Measurements from ENCODE around the gene TNS4. TPM values are rescaled to one million over a fixed set of nuclear protein-coding genes. Genes with fewer than 3 reads are reported as not detected.

The TNS4 gene
- total and polyA plus RNA-seq, 2 of the 4 experiments (the other 2 are of a cell fraction), result not detected

- POLR2A ChIA-PET (ENCODE audit: unreplicated experiment), result interaction anchor here (0.5 kb wide), 1 partner anchor 77 kb away, joined by 3 read pairs; no protein-coding TSS in a partner anchor
Observed at GRCh38 chr17:40522961-40523310, 21.5 kb upstream of the TNS4 start.

More at GRCh38 chr17:40522961-40523310, 21.5 kb upstream of the TNS4 start:
- H2BK15ac ChIP-seq (ENCODE audit: low read depth, low read length), result peak overlapping the region; percentile 99; the same call in 2 of the 3 replicates
- H4K8ac ChIP-seq (ENCODE audit: low read depth in 2 of 2, low read length in 2 of 2), result peak overlapping the region in 1 of 2 experiments; percentile 97; a peak in 2 of 4 replicates
- H3K18ac ChIP-seq (ENCODE audit: low read depth, low read length), result peak overlapping the region; percentile 26; the same call in 1 of the 2 replicates
- peak overlapping the region; percentile 100 for H2AK5ac ChIP-seq (ENCODE audit: low read depth, low read length)
- peak overlapping the region; percentile 95; the same call in 1 of the 2 replicates for H2BK120ac ChIP-seq (ENCODE audit: low read depth, low read length)
- ATAC-seq (ENCODE audit: low read depth), result no peak
- peak overlapping the region; percentile 68; the same call in 1 of the 2 replicates for H3K14ac ChIP-seq (replicated peaks; ENCODE audit: low read depth, low read length)
- H4K20me1 ChIP-seq (ENCODE audit: insufficient read depth, low read length), result no peaks in the 10 kb centered on the region
- no peak overlapping the region for H3K4me3 ChIP-seq (ENCODE audit: insufficient read depth, low read depth, low read length)
- H4K91ac ChIP-seq (ENCODE audit: insufficient read depth, low read depth, low read length), result peak overlapping the region; percentile 88
- no peak overlapping the region for H3K4me2 ChIP-seq (ENCODE audit: low read depth, low read length)
- no peaks in the 10 kb centered on the region for H3K36me3 ChIP-seq (ENCODE audit: control insufficient read depth, insufficient read depth, low read length)
- H3K4ac ChIP-seq (ENCODE audit: low read depth, low read length), result peak overlapping the region; percentile 85
- no peak overlapping the region for H2AFZ ChIP-seq (replicated peaks; ENCODE audit: low read length, poor library complexity)
- H3K27ac ChIP-seq (ENCODE audit: insufficient read depth, low read length), result no peak overlapping the region
- intact Hi-C loops (cut with micrococcal nuclease) (no loop called here), dilution Hi-C loops (cut with HindIII; ENCODE audit: low sequenced_read_pairs, unreplicated experiment) (no loop called here), in situ Hi-C loops (cut with MboI; ENCODE audit: low sequenced_read_pairs) (no loop called here)
- peaks cover 5 to 10% of the 10 kb centered on the region in 2 experiments; a peak in 2 of 4 replicates for H3K79me1 ChIP-seq (ENCODE audit: low read depth in 1 of 2, low read length in 2 of 2)
- no CpG with 5 or more reads among the region's 5 CpGs for WGBS, 2 experiments (ENCODE audit: extremely low coverage in 2 of 2, insufficient read length in 1 of 2)
- H2BK5ac ChIP-seq (ENCODE audit: low read depth, low read length, poor library complexity, severe bottlenecking), result peak overlapping the region; percentile 62
- no peak overlapping the region for H3K56ac ChIP-seq (ENCODE audit: extremely low read depth, insufficient read depth, low read length)
- peak overlapping the region; percentile 85; the same call in 1 of the 2 replicates for H2BK20ac ChIP-seq (ENCODE audit: low read depth, low read length)
- H3K9me3 ChIP-seq (ENCODE audit: control insufficient read depth, insufficient read depth, low read length), result peaks cover 2% of the 10 kb centered on the region; the same call in 1 of the 2 replicates
- DNase-seq, result no peak
- H3K23ac ChIP-seq (ENCODE audit: low read depth, low read length), result no peak overlapping the region
- peaks cover 24% of the 10 kb centered on the region for H3K4me1 ChIP-seq (ENCODE audit: control insufficient read depth, insufficient read depth, low read length)
- no peak overlapping the region for H2AK9ac ChIP-seq (replicated peaks; ENCODE audit: low read depth, low read length, poor library complexity)
- H3K9me1 ChIP-seq (ENCODE audit: insufficient read depth, low read length), result peaks cover 19% of the 10 kb centered on the region
- no peak overlapping the region for H4K5ac ChIP-seq (ENCODE audit: low read depth, low read length)
- CTCF ChIA-PET, result no interaction called here
- TF ChIP-seq MAFK (IDR thresholded peaks at IDR 0.05; ENCODE audit: low read depth, low read length) (no peak), CEBPB (IDR thresholded peaks at IDR 0.05; ENCODE audit: low read depth, low read length) (no peak), MXI1 (IDR thresholded peaks at IDR 0.05; ENCODE audit: borderline replicate concordance, low read depth, low read length) (no peak), CTCF (conservative IDR thresholded peaks at IDR 0.05; ENCODE audit: low read depth, low read length) (no peak), SMC3 (IDR thresholded peaks at IDR 0.05; ENCODE audit: low read depth, low read length) (no peak), NFE2L2 (IDR thresholded peaks at IDR 0.05; ENCODE audit: low read depth, low read length) (no peak)
- no TSS peak for BruUV-seq (replicated peaks)
- H3K27me3 ChIP-seq (ENCODE audit: control insufficient read depth, insufficient read depth, low read length), result no peaks in the 10 kb centered on the region
- H3K9ac ChIP-seq (ENCODE audit: low read depth, low read length), result no peak overlapping the region
